HL-60 (cell line): ENCODE data around the gene CDK3.

Experiments used
- GABPA ChIP-seq: IDR thresholded peaks from 2 replicates; pipeline ENCODE4 v1.6.1; 2012; ENCODE audit warnings: low read depth
- TF ChIP-seq, protein P1 (sequence below): IDR thresholded peaks from one replicate; pipeline ENCODE4 v1.5.1; 2011; ENCODE audit warnings: low read length, control low read depth, inconsistent platforms; ENCODE audit not compliant: insufficient read depth

DNA sequence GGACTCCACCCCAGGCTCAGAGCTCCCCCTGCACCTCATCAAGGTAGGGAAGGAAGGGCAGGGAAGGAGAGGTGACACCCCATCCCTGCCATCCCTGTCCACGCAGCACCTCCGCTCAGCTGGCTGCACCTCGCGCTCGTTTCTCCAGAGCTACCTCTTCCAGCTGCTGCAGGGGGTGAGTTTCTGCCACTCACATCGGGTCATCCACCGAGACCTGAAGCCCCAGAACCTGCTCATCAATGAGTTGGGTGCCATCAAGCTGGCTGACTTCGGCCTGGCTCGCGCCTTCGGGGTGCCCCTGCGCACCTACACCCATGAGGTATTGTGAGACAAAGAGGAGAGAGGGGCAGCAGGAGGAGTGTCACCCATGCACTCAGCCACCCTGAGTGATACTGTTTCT is 1.4 kb downstream of the CDK3 start:
- TF ChIP-seq, protein P1, sequence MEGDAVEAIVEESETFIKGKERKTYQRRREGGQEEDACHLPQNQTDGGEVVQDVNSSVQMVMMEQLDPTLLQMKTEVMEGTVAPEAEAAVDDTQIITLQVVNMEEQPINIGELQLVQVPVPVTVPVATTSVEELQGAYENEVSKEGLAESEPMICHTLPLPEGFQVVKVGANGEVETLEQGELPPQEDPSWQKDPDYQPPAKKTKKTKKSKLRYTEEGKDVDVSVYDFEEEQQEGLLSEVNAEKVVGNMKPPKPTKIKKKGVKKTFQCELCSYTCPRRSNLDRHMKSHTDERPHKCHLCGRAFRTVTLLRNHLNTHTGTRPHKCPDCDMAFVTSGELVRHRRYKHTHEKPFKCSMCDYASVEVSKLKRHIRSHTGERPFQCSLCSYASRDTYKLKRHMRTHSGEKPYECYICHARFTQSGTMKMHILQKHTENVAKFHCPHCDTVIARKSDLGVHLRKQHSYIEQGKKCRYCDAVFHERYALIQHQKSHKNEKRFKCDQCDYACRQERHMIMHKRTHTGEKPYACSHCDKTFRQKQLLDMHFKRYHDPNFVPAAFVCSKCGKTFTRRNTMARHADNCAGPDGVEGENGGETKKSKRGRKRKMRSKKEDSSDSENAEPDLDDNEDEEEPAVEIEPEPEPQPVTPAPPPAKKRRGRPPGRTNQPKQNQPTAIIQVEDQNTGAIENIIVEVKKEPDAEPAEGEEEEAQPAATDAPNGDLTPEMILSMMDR = no peak
- TF ChIP-seq GABPA = no peak
